Activated CD8-positive, alpha-beta memory T cell treated with anti-CD3 and anti-CD28 coated beads, Interleukin-2, amount 50 U/mL, for 4 hours (primary cell): ENCODE data around the gene NSUN4.
"Not testable (repeated sequence)": the region's sequence is repeated elsewhere in the genome, so short reads cannot be mapped to it uniquely, and the experiment has no call there.

Source experiments
- DNase-seq: peaks from one replicate; pipeline ENCODE4 v3.0.0-alpha.2; 2020

The NSUN4 gene

DNA sequence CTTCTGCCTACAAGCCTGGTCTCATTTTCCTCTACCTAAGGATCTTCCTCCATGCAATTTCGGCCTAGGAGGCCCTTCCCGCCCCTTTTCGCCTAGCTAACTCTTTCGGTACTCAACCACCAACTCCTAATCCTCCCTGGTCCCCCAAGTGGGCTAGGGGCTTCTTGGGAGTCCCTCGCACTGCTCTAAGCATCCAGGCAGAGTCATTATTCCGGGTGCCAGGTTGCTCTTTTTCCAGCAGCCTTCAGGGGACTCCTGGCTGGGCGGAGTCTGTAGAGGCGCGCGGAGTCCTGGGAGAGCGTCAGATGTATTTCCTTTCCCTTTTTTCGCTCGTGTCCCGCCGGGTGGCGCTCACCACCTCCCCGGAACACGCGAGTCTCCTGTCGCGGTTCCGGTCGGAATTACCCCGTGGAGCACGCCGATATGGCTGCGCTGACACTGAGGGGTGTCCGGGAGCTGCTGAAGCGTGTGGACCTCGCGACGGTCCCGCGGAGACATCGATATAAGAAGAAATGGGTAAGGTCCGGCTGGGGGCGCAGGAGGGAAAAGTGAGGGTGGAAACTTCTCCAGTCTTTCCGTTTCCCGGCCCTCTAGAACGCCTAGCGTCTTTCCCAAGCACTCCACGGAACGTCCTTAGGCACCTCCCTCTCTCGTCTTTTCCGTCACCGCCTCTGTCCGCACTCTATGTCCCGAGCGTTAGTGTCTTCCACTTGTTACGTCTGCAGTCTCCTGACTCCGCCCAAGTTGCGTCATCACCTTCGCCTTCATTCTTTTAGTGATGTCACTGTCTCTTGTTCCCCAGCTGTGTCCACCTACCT is at the start of gene NSUN4:
Gene NSUN4 (plus strand): TSS at position 404 of the 818 bp plus-strand sequence. CDS start 20 bp downstream, at position 424.
- peak; percentile 80 for DNase-seq

DNA sequence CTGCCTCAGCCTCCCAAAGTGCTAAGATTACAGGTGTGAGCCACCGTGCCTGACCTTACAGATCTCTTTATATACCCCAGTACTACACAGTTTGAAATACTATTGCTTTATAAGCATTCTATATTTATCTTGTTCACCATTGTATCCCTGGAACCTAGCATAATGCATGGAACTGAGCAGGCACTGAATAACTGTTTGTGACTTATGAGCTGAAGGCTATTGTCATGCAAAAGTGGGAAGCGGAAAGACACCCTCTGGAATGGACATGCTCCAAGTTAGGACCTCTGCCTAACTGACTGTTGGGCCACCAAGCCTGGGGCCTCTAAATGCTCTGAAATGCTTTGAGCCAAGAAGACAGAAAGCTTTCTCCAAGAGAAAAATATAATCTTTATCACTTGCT is 45.3 kb upstream of the NSUN4 start:
- no peak for DNase-seq

DNA sequence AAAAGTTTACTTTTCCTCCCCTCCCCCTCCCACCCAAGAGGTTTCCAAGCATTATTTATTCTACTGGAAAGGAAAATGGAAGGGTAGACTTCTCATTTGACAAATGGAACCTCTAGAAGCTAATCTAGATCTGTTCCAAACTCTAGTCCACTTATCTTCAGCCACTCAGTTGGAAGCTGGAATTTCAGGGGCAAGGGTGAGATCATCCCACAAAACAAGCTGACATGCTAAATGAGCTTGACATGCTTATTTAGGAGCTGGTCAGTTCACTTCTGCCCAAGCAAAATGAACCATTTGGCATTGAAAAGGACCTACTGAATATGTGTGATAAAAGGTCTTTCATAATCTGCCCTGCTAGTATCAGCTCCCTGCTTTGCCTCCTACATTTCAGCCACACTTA is 42.2 kb upstream of the NSUN4 start:
- DNase-seq: no peak

DNA sequence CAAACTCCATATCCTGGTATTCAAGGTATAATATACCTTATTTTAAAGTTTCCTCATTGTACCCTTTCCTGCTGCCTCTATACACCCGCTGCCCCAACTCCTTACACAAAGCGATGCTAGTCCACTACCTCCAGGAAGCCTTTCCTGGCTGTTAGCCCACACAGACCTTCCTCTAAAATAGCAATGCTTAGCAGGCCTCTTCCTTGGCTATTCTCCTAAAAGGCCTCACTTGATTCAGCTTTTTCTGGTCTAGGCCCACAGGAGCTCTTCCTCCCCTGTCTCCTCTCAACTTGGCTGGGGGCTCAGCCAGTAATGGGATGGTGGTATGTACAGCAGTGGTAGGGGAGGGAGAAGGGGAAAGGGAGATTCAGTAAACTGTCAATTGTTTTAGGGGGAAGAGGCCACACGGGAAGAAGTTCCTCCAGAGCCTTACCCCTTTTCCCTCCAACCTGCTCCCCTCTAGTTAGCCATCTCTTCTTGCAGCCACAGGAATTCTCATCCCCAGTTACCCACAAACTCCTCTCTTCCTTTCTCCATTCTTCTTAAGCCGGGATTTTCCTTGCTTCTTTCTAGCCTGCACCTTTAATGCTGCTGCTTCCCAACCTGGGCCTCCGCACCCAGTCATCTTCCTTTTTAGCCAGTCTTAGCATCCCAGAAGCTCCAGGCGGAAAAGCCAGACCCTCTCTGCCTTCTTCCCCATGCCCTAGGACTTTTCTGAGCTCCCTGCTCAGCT is 39.8 kb upstream of the NSUN4 start:
- no peak for DNase-seq

DNA sequence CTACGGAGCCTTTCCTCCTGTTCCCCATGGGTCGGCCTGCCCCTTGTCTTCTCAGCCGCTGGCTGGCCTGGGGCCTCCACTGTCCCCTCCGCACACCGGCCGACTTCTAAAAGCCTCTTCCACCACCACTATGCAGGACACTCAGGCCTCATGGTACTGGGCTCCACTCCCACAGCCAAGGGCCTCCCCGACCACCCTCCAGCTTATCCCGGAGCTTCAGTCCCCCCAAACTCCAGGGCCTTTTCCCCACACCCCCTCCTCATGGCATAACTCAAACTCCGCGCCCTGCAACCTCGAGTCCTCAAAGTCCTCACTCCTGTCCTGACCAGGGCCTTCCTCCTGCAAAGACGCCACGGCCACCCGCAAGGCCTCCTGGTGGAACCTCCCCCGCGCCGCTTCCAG is 39.2 kb upstream of the NSUN4 start:
- DNase-seq: no peak

DNA sequence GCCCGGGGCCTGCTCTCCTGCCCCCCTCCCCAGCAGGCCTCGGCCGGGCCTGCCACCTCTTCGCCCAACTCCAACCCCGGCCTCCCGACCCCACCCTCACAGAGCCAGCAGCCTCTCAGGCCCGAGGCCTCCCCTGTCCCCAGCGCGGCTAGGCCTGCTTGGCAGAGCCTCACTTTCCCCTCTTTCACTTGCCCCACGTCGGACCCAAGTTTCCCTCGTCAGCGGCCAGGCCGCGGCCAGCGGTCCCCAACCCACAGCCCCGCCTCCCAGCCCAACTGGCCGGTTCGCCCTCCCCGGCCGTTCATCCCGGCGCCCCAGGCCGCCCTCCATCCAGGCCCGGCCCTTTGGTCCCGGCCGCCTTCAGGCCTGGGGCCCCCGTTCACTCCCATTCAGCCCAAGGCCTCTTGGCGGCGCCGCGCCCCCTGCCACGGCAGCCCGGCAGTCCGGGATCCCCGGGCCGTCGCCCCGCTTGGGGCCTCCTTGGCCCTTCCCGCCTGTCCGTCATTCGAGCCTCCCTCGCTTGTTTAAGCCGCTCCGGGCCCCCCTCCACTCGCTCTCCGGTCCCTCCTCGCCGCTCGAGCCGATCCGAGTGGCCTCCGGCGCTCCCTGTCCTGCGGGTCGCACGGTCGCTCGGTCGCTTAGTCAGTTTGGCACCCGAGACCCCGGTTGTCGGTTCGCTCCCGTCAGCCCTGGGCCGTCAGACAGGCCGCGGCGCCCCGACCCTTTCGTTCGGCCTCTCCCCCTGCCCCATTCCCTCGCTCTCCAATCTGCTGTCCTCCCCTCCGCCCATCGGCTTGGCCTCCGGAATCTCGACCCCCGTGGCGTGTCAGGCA is 38.6 kb upstream of the NSUN4 start:
- peak; percentile 56 for DNase-seq

DNA sequence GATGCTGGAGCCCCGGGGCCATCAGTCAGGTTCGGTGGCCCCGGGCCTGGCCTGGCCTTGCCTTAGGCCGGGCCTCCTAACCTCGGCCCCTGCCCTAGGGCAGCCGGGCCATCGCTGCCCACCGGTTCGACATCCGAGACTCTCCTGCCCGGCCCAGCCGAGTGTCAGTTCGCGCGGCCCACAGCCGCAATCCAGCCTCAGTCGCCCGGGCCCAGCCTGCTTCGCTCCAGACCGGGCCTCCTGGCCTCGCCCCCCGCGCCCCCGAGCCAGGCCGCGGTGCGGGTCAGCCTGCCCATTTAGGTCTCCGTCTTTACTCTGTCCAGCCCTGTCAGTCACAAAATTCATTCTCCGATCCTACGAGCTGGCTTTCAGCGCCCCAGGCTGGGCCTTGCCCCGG is 38.0 kb upstream of the NSUN4 start:
- DNase-seq: peak; percentile 28

DNA sequence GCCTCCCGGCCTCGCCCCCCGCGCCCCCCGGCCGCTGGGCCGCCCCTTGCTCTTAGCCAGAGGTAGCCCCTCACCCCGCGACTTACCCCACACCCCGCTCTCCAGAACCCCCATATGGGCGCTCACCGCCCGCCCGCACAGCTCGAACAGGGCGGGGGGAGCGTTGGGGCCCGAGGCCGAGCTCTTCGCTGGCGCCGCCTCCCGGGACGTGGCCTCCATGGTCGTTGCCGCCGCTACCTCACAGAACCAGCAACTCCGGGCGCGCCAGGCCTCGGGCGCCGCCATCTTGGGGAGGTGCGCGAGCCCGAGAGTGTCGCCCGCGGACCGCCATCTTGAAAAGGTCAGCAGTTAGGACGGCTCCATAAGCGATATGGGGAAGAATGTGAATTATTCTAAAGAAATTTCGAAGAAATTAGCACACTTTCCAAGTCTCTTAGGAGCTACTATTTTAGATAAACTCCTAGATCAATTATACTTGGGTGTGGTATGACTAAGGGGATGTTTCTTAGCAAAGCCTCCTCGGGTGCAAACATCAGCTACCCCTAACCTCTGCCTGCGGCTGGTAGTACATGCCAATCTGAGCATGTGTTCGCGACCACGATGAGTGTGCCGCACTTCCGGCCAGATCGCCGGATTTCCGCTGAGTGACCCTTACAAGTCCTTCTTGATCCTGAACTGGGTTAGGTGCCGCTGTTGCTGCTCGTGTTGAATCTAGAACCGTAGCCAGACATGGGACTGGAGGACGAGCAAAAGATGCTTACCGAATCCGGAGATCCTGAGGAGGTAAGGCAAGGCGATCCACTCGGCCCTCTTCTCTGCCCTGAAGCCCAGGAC is 37.4 kb upstream of the NSUN4 start, which contains the start of the genes LRRC41 and UQCRH:
Gene LRRC41 (minus strand): TSS at position 579 of the 834 bp plus-strand sequence. CDS start 294 bp downstream, at position 285.
Gene UQCRH (plus strand): TSS at position 661 of the 834 bp plus-strand sequence. CDS start 69 bp downstream, at position 730.
- DNase-seq: peak; percentile 91

DNA sequence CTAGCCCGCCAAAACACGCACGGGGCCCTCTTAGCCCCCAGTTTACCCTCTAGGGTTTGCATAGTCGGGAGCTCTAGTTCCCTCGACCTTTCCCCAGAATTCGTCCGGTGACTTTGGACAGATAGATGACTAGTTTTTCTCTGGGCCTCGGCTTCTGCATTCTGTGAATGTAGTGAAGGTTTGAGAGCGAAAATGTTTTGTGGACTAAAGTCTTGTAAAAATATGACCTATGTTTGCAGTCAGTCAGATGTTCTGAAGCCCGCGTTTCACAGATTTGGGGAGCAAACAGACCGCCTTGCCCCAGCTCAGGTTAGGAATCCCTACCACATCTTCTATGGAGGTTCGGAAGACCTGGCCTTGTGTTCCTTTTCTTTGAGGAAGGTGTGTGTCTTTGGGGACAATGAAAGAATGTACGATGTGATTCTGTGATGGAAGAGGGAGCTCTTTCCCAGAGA is 36.7 kb upstream of the NSUN4 start:
- no peak for DNase-seq

DNA sequence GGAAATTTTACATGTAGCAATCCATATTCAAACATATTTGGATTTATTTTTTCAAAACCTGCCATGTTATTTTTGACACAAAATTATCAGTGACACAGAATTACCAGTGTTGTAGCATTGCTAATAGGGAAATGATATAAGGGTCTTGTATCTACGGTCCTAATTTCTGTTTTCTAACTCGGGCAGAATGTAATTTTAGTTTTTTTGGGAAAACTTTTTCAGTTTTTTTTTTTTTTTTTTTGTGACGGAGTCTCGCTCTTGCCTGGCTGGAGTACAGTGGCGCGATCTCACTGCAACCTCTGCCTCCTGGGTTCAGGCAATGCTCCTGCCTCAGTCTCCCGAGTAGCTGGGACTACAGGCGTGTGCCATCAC is 34.5 kb upstream of the NSUN4 start:
- no peak for DNase-seq

DNA sequence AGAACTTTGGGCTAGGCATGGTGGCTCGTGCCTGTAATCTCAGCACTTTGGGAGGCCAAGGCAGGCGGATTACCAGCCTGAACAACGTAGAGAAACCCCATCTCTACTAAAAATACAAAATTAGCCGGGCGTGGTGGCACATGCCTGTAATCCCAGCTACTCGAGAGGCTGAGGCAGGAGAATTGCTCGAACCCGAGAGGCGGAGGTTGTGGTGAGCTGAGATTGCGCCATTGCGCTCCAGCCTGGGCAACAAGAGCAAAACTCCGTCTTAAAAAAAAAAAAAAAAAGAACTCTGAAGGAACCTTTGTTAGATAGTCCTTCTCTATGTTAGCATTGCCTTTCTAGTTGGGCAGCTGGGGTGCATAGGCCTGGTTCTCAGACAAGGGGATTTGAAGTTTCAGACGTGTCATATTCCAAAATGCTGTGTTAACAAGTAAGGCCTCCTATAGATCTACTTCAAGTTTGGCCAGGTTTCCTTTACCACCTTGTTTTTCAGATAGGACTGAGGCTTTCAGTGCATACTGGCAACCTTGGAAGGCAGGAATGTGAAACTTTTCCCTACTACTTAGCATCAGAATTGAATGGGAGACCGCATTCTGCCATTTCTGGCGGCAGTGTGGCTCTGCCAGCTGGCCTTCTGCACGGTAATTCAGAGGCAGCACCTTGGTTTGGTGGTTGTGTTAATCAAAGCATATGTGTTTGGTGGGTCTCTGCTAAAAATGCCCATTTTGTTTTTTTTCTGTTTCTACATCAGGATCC is 31.0 kb upstream of the NSUN4 start:
- DNase-seq: no peak

DNA sequence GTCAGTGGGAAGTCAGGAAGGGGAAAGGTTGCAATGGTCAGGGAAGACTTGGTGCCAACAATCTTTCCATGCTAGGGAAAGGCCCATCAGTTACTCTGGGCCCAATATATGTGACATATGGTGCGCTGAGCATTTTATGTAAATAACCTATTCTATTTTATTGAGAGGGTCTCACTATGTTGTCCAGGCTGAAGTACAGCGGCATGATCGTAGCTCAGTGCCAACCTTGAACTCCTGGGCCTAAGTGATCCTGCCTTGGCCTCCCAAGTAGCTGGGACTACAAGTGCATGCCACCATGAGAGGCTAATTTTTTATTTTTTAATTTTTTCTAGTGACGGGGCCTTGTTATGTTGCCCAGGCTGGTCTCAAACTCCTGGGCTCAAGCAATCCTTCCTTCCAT is 30.3 kb upstream of the NSUN4 start:
- DNase-seq: no peak

DNA sequence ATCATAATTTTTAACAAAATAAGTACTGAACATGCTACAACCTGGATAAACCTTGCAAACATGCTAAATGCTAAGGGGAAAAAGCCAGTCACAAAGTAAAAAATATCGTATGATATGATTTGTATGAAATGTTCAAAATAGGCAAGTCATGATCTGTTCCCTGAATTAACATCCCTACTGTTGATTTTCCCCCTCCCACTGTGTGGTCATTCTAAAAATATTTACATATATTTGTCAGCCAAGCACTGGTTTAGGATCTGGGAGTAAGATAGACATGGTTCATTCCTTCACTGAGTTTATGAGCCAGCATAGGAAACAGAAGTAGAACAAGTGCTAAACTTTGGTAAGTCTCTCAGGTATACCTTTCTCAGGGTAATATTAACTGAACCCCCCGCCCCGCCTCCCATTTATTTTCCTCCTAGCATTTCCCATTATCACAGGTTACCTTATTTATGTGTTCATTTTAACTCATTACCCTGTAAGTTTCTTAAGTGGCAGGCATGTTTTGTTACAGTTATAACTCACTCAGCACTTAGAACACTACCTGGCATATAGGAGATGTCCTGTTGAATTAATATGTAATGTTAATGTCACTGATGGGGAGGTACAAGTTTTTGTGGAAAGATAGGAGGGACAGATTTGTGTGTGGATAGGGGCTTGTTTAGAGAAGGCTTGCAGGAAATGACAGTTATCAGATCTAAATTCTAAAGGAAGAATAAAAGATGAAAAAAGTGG is 24.8 kb upstream of the NSUN4 start:
- DNase-seq: no peak

DNA sequence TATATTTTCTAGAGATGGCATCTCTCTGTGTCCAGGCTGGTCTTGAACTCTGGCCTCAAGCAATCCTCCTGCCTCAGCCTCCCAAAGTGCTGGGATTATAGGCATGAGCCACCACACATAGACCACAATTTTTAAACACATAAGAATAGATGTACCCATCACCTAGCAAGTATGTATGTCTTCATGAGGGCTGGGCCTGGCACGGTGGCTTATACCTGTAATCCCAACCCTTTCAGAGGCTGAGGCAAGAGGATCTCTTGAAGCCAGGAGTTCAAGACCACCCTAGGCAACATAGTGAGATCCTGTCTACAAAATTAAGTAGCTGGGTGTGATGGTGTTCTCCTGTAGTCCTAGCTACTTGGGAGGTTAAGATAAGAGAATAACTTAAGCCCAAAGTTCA is 23.3 kb upstream of the NSUN4 start:
- no peak for DNase-seq

DNA sequence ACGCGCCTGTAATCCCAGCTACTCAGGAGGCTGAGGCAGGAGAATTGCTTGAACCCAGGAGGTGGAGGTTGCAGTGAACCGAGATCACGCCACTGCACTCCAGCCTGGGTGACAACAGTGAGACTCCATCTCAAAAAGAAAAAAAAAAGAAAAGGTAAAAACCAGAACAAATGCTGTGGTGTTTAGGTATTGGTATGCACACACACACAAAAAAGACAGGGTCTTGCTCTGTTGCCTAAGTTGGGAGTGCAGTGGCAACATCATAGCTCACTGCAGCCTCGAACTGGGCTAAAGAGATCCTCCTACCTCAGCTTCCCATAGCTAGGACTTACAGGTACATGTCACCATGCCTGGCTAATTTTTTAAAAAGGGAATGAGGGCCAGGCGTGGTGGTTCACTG is 21.3 kb upstream of the NSUN4 start:
- DNase-seq: not testable (repeated sequence)

DNA sequence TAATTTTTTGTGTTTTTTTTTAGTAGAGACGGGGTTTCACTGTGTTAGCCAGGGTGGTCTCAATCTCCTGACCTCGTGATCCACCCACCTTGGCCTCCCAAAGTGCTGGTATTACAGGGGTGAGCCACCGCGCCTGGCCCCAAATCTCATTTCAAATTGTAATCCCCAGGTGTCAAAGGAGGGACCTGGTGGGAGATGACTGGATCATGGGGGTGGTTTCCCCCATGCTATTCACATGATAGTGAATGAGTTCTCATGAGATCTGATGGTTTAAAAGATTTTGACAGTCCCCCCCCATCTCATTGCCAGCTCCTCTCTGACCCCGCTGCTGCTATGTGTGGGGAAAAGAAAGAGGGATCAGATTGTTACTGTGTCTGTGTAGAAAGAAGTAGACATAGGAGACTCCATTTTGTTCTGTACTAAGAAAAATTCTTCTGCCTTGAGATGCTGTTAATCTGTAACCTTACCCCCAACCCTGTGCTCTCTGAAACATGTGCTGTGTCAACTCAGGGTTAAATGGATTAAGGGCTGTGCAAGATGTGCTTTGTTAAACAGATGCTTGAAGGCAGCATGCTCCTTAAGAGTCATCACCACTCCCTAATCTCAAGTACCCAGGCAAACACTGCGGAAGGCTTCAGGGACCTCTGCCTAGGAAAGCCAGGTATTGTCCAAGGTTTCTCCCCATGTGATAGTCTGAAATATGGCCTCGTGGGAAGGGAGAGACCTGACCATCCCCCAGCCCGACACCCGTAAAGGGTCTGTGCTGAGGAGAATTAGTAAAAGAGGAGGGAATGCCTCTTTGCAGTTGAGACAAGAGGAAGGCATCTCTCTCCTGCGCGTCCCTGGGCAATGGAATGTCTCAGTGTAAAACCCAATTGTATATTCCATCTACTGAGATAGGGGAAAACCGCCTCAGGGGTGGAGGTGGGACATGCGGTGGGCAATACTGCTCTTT is 20.4 kb upstream of the NSUN4 start:
- DNase-seq: not testable (repeated sequence)

DNA sequence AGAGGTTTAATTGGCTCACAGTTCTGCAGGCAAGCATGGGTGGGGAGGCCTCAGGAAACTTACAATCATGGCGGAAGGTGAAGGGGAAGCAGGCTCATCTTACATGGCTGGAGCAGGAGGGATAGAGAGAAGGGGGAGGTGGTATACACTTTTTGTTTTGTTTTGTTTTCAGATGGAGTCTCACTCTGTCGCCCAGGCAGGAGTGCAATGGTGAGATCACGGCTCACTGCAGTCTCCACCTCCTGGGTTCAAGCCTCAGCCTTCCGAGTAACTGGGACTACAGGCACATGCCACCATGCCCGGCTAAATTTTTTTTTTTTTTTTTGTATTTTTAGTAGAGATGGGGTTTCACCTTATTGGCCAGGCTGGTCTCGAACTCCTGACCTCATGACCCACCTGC is 18.4 kb upstream of the NSUN4 start:
- DNase-seq: not testable (repeated sequence)

DNA sequence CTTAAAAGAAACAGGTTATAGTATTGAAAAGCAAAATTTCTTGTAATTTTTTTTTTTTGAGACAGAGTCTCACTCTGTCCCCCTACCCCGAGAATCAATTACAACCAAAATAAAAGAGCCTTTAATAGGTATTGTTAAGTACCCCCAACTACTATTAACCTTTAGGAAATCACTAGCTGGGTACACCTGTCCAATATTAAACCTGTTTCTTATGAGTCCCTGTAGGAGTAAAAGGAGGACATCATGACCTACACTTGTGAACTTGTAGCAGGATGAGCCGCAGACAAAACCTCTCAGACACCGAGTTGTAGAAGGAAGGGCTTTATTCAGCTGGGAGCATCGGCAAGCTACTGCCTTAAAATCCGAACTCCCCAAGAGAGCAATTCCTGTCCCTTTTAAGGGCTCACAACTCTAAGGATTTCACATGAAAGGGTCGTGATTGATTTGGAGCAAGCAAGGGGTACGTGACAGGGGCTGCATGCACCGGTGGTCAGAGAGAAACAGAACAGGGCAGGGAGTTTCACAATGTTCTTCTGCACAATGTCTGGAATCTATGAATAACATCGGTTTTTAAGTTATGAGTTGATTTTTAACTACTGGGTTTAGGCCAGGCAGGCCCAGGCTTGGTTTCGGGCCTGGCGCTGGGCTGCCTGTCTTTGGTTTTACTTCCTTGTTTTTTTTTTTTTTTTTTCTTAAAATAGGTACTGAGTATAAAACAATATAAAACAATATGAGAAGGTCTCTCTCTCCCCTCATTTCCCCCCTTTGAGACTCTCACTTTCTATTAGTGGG is 15.1 kb upstream of the NSUN4 start:
- DNase-seq: not testable (repeated sequence)
